Astrocyte (in vitro differentiated cells and primary cell): ENCODE data around the gene BICRAL. TPM values are rescaled to one million over a fixed set of nuclear protein-coding genes. Genes with fewer than 3 reads are reported as not detected.
A peak's percentile ranks its signal among the peaks of the same experiment; 100 is the strongest.
"Not testable (repeated sequence)": the region's sequence is repeated elsewhere in the genome, so short reads cannot be mapped to it uniquely, and the experiment has no call there.

Source experiments
- DNase-seq: peaks from one replicate; pipeline ENCODE4 v3.0.0-alpha.2; 2010; ENCODE audit warnings: low read depth
- FAIRE-seq: peaks from 2 replicates; lab custom pipeline; 2011; peaks lifted over from hg19 to GRCh38; lab: Jason Lieb, UNC
- H2AFZ ChIP-seq: 2 replicates; pipeline ENCODE4 v1.6.0; 2012; ENCODE audit warnings: low read depth, low read length, inconsistent platforms
- H3K27ac ChIP-seq: 2 replicates; pipeline ENCODE4 v1.5.1; 2011; ENCODE audit warnings: low read depth, low read length, inconsistent platforms
- H3K27me3 ChIP-seq: 2 replicates; pipeline ENCODE4 v1.6.0; 2011; ENCODE audit warnings: low read length, inconsistent platforms; ENCODE audit not compliant: insufficient read depth
- H3K36me3 ChIP-seq: 2 replicates; pipeline ENCODE4 v1.5.1; 2011; ENCODE audit warnings: low read length, inconsistent platforms; ENCODE audit not compliant: insufficient read depth
- H3K4me1 ChIP-seq: 2 replicates; pipeline ENCODE4 v1.5.1; 2011; ENCODE audit warnings: low read length, inconsistent platforms; ENCODE audit not compliant: insufficient read depth
- H3K4me2 ChIP-seq: 2 replicates; pipeline ENCODE4 v1.6.0; 2012; ENCODE audit warnings: low read length, inconsistent platforms
- H3K4me3 ChIP-seq: 2 replicates; pipeline ENCODE4 v1.5.1; 2011; ENCODE audit warnings: low read depth, mild to moderate bottlenecking, low read length, inconsistent platforms; ENCODE audit not compliant: insufficient read depth
- H3K79me2 ChIP-seq: 2 replicates; pipeline ENCODE4 v1.6.0; 2012; ENCODE audit warnings: mild to moderate bottlenecking, low read length, inconsistent platforms; ENCODE audit not compliant: insufficient read depth
- H3K9ac ChIP-seq: 2 replicates; pipeline ENCODE4 v1.6.0; 2012; ENCODE audit warnings: mild to moderate bottlenecking, low read length, inconsistent platforms
- H3K9me3 ChIP-seq: 2 replicates; pipeline ENCODE4 v1.5.1; 2012; ENCODE audit warnings: low read depth, mild to moderate bottlenecking, low read length, inconsistent platforms; ENCODE audit not compliant: insufficient read depth
- H4K20me1 ChIP-seq: 2 replicates; pipeline ENCODE4 v1.6.0; 2012; ENCODE audit warnings: low read length, inconsistent platforms; ENCODE audit not compliant: insufficient read depth
- H3K27ac Mint-ChIP-seq: one replicate; pipeline ENCODE4 v1.8.0; 2021; ENCODE audit warnings: mild to moderate bottlenecking, mixed read lengths; ENCODE audit not compliant: unreplicated experiment
- H3K27me3 Mint-ChIP-seq: one replicate; pipeline ENCODE4 v1.8.0; 2021; ENCODE audit warnings: low read depth, mixed read lengths; ENCODE audit not compliant: unreplicated experiment
- H3K36me3 Mint-ChIP-seq: one replicate; pipeline ENCODE4 v1.8.0; 2021; ENCODE audit warnings: low read depth, mixed read lengths; ENCODE audit not compliant: unreplicated experiment
- H3K4me1 Mint-ChIP-seq: one replicate; pipeline ENCODE4 v1.8.0; 2021; ENCODE audit warnings: low read depth, mixed read lengths; ENCODE audit not compliant: unreplicated experiment
- H3K4me3 Mint-ChIP-seq: one replicate; pipeline ENCODE4 v1.8.0; 2021; ENCODE audit warnings: mild to moderate bottlenecking, moderate library complexity, mixed read lengths; ENCODE audit not compliant: unreplicated experiment
- H3K9me3 Mint-ChIP-seq: one replicate; pipeline ENCODE4 v1.8.0; 2021; ENCODE audit warnings: mild to moderate bottlenecking, mixed read lengths; ENCODE audit not compliant: unreplicated experiment
- EZH2 ChIP-seq: IDR thresholded peaks from 2 replicates; pipeline ENCODE4 v1.6.1; 2012; ENCODE audit warnings: mild to moderate bottlenecking, low read length, inconsistent platforms; ENCODE audit not compliant: insufficient read depth
- total RNA-seq: library from RNA; stranded (reverse); gene quantifications from 2 replicates; pipeline ENCODE4 v1.2.1, GENCODE V29; 2021
- TF ChIP-seq, protein P1 (sequence below): IDR thresholded peaks from 2 replicates; pipeline ENCODE4 v1.5.1; 2011; ENCODE audit warnings: low read depth, mild to moderate bottlenecking, inconsistent platforms, low read length, moderate library complexity; ENCODE audit not compliant: insufficient read depth

The BICRAL gene
- total RNA-seq, 1 donor from 2014 or later: 5.9 TPM

DNA sequence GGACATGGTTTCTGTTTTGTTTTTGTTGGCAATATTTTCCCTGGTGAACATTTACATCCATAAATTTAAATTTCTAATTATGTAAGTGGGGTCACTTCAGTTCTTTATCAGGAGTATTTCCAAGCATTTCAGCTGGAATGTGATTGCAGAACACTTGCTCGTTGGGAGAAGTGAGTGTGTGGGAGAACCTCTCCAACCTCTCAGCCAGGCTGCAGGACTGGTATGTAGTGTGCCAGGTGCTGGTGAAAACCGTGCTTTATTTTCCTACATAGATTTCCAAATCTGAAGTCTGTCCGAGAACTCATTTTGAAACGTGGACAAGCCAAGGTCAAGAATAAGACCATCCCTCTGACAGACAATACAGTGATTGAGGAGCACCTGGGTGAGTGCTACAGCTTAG, 103.8 kb downstream of the BICRAL start:
- Mint-ChIP-seq H3K4me3 (no peak overlapping the region), H3K27me3 (no peaks in the 10 kb centered on the region), H3K9me3 (no peaks in the 10 kb centered on the region), H3K27ac (peak overlapping the region; percentile 8), H3K36me3 (peaks cover 16% of the 10 kb centered on the region), H3K4me1 (peaks cover 15% of the 10 kb centered on the region)
- Histone ChIP-seq H3K27me3 (no peaks in the 10 kb centered on the region), H3K9ac (no peak overlapping the region), H3K4me2 (no peak overlapping the region), H3K36me3 (peaks cover 32% of the 10 kb centered on the region), H3K79me2 (peaks cover 53% of the 10 kb centered on the region), H3K4me1 (peaks cover 12% of the 10 kb centered on the region), H4K20me1 (peaks cover 33% of the 10 kb centered on the region), H3K4me3 (no peak overlapping the region), H3K9me3 (no peaks in the 10 kb centered on the region), H2AFZ (no peak overlapping the region), H3K27ac (no peak overlapping the region)
- FAIRE-seq (no peak), DNase-seq (no peak)
- TF ChIP-seq EZH2: no peak
- TF ChIP-seq, protein P1, sequence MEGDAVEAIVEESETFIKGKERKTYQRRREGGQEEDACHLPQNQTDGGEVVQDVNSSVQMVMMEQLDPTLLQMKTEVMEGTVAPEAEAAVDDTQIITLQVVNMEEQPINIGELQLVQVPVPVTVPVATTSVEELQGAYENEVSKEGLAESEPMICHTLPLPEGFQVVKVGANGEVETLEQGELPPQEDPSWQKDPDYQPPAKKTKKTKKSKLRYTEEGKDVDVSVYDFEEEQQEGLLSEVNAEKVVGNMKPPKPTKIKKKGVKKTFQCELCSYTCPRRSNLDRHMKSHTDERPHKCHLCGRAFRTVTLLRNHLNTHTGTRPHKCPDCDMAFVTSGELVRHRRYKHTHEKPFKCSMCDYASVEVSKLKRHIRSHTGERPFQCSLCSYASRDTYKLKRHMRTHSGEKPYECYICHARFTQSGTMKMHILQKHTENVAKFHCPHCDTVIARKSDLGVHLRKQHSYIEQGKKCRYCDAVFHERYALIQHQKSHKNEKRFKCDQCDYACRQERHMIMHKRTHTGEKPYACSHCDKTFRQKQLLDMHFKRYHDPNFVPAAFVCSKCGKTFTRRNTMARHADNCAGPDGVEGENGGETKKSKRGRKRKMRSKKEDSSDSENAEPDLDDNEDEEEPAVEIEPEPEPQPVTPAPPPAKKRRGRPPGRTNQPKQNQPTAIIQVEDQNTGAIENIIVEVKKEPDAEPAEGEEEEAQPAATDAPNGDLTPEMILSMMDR: no peak

DNA sequence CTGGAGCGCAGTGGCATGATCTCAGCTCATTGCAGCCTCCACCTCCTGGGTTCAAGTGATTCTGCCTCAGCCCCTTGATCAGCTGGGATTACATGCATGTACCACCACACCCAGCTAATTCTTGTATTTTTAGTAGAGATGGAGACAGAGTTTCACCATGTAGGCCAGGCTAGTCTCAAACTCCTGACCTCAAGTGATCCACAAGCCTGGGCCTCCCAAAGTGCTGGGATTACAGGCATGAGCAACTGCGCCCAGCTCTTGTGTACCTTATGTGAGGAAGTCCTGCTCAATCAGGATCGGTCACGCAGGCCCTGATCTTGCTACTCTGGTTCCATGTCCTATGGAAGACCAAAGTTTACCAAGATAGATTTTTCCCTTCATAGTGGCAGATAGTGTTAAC, 106.3 kb downstream of the BICRAL start:
- Histone ChIP-seq H3K4me1 (peaks cover 14% of the 10 kb centered on the region), H3K36me3 (peaks cover 27% of the 10 kb centered on the region), H4K20me1 (peaks cover 26% of the 10 kb centered on the region), H3K79me2 (peaks cover 28% of the 10 kb centered on the region)
- Mint-ChIP-seq H3K4me3 (peak overlapping the region; percentile 60), H3K27ac (peak overlapping the region; percentile 66), H3K36me3 (peaks cover 16% of the 10 kb centered on the region), H3K4me1 (peaks cover 19% of the 10 kb centered on the region)
- H3K27me3 Mint-ChIP-seq, H2AFZ ChIP-seq, H3K4me3 ChIP-seq, FAIRE-seq, H3K27ac ChIP-seq, H3K27me3 ChIP-seq, H3K9me3 Mint-ChIP-seq, DNase-seq, H3K9me3 ChIP-seq, H3K9ac ChIP-seq, H3K4me2 ChIP-seq: not testable (repeated sequence)

DNA sequence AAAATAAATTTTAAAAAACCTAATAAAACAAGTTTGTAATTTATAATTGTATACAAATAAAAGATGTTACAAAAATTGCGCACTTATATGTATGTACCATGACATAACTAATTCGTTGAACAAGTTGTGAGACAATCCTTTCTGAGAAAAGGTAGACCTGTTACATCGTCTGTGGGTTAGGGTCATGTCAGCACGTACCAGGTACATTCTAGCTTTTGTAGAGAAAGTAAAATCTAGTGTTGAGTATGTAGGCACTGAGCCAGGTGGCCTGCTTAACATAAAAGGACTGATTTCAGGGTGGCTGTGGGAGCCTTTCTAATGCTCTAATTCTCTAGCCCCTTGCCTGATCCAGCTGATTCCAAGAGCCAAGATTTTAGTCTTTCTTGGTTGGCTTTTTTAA, 108.0 kb downstream of the BICRAL start:
- Histone ChIP-seq H3K9me3 (no peaks in the 10 kb centered on the region), H3K79me2 (peaks cover 12% of the 10 kb centered on the region), H2AFZ (no peak overlapping the region), H3K9ac (peak overlapping the region; percentile 98), H3K27ac (peak overlapping the region; percentile 98), H3K4me3 (peak overlapping the region; percentile 93), H3K4me1 (peaks cover 14% of the 10 kb centered on the region), H3K36me3 (peaks cover 11% of the 10 kb centered on the region), H4K20me1 (peaks cover 10% of the 10 kb centered on the region), H3K27me3 (no peaks in the 10 kb centered on the region), H3K4me2 (peak overlapping the region; percentile 96)
- DNase-seq (no peak), FAIRE-seq (no peak)
- peaks cover 19% of the 10 kb centered on the region for H3K4me1 Mint-ChIP-seq
- H3K27ac Mint-ChIP-seq: peak overlapping the region; percentile 92
- TF ChIP-seq EZH2: no peak
- TF ChIP-seq, protein P1: no peak
- peak overlapping the region; percentile 88 for H3K4me3 Mint-ChIP-seq
- no peaks in the 10 kb centered on the region for H3K27me3 Mint-ChIP-seq
- no peaks in the 10 kb centered on the region for H3K9me3 Mint-ChIP-seq
- peaks cover 14% of the 10 kb centered on the region for H3K36me3 Mint-ChIP-seq
